Caco-2 (cell line): ENCODE data around the gene TRAF7. TPM values are rescaled to one million over a fixed set of nuclear protein-coding genes. Genes with fewer than 3 reads are reported as not detected.
"Not testable (repeated sequence)": the region's sequence is repeated elsewhere in the genome, so short reads cannot be mapped to it uniquely, and the experiment has no call there.

ENCODE experiments used
- BruUV-seq: library from RNA; stranded (reverse); fragments of 400-500 nt; replicated peaks from 2 replicates; lab custom pipeline; 2021; lab: Mats Ljungman, UMichigan
- CTCF ChIA-PET: fragments of 300-600 bp; sonication (Branson Sonifier 250); formaldehyde crosslinking; loops from one replicate; lab custom pipeline; 2022; ENCODE audit warnings: antibody characterized with exemption; lab: Charles Lee
- POLR2A ChIA-PET: fragments of 300-600 bp; sonication (Branson Sonifier 250); formaldehyde crosslinking; loops from one replicate; lab custom pipeline; 2022; ENCODE audit warnings: antibody characterized with exemption; lab: Charles Lee
- DNase-seq, 2 experiments: peaks; one replicate each; pipeline versions ENCODE4 v3.0.0 to v3.0.0-alpha.2; 2020 to 2022
- H3K27me3 ChIP-seq: replicated peaks from 2 replicates; pipeline ENCODE4 v1.6.0; 2011; ENCODE audit warnings: low read length; ENCODE audit not compliant: control insufficient read depth, insufficient read depth
- H3K36me3 ChIP-seq: 2 replicates; pipeline ENCODE4 v1.5.1; 2011; ENCODE audit warnings: low read length; ENCODE audit not compliant: control insufficient read depth, insufficient read depth
- H3K4me1 ChIP-seq: fragments of 250-450 bp; sonication (Bioruptor Pico); 2 replicates; pipeline ENCODE4 v1.5.1; 2020; ENCODE audit warnings: mild to moderate bottlenecking
- H3K4me3 ChIP-seq: 2 replicates; pipeline ENCODE4 v1.5.1; 2011; ENCODE audit warnings: low read depth, mild to moderate bottlenecking, control low read depth, low read length
- H3K9me3 ChIP-seq: fragments of 250-450 bp; sonication (Bioruptor Pico); 2 replicates; pipeline ENCODE4 v1.5.1; 2020; ENCODE audit warnings: mild to moderate bottlenecking, moderate library complexity
- H3K27ac Mint-ChIP-seq: one replicate; pipeline ENCODE4 v1.8.0; 2022; ENCODE audit warnings: mixed read lengths; ENCODE audit not compliant: unreplicated experiment
- H3K27me3 Mint-ChIP-seq: one replicate; pipeline ENCODE4 v1.8.0; 2022; ENCODE audit warnings: mixed read lengths; ENCODE audit not compliant: insufficient read depth, unreplicated experiment
- H3K36me3 Mint-ChIP-seq: one replicate; pipeline ENCODE4 v1.8.0; 2022; ENCODE audit warnings: mild to moderate bottlenecking, mixed read lengths; ENCODE audit not compliant: insufficient read depth, unreplicated experiment
- H3K4me1 Mint-ChIP-seq: one replicate; pipeline ENCODE4 v1.8.0; 2022; ENCODE audit warnings: low read depth, mixed read lengths; ENCODE audit not compliant: unreplicated experiment
- H3K4me3 Mint-ChIP-seq: one replicate; pipeline ENCODE4 v1.8.0; 2022; ENCODE audit warnings: mild to moderate bottlenecking, moderate library complexity, mixed read lengths; ENCODE audit not compliant: unreplicated experiment
- H3K9me3 Mint-ChIP-seq: one replicate; pipeline ENCODE4 v1.8.0; 2022; ENCODE audit warnings: mixed read lengths; ENCODE audit not compliant: unreplicated experiment
- intact Hi-C: fragments of 100-400 bp; cut with micrococcal nuclease; formaldehyde crosslinking; loops from one replicate; pipeline ENCODE4 v1.10.0; 2022; ENCODE audit not compliant: unreplicated experiment
- total RNA-seq: library from RNA; stranded (reverse); gene quantifications from 2 replicates; pipeline ENCODE4 v1.2.3, GENCODE V29; 2022

Gene TRAF7
- total RNA-seq, 1 experiment from 2014 or later, result 66.3 TPM

DNA sequence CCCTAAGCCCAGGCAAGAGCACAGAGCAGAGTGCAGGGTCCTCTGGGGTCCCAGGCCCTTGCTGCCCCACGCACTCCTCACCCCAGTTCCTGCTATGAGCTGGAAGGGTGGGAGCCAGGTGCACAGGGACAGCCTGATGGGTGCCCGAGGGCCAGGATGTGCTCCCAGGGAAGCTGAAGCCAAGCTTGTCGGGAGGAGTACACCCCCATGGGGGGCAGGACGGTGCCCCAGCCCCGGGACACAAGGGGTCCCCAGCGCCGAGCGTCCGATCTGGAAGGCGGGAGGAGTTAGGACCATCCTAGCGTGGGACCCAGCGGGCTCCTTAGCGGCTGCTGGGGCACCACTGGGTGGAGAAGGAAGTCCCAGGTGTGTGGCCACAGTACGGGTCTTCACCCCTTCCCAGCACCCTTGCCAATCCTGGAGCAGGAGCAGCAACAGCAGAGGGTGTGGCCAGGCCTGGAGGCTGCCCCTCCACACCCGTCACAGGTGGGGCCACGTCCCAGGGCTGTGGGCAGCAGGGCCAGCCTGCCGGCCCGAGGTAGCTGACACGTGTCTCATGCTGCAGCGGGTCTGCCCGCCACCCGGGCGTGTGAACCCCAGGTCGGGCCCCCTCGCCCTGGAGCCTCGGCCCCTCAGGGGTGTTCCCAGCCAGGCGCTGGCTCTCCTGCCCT lies 31.7 kb upstream of the TRAF7 start:
- H3K27ac Mint-ChIP-seq, H3K4me3 Mint-ChIP-seq, H3K27me3 Mint-ChIP-seq, CTCF ChIA-PET, H3K27me3 ChIP-seq, H3K4me1 Mint-ChIP-seq, BruUV-seq, H3K36me3 ChIP-seq, DNase-seq, H3K9me3 Mint-ChIP-seq, H3K9me3 ChIP-seq, H3K4me3 ChIP-seq, POLR2A ChIA-PET, H3K4me1 ChIP-seq, intact Hi-C loops: not testable (repeated sequence)
- peaks cover 12% of the 10 kb centered on the region for H3K36me3 Mint-ChIP-seq

DNA sequence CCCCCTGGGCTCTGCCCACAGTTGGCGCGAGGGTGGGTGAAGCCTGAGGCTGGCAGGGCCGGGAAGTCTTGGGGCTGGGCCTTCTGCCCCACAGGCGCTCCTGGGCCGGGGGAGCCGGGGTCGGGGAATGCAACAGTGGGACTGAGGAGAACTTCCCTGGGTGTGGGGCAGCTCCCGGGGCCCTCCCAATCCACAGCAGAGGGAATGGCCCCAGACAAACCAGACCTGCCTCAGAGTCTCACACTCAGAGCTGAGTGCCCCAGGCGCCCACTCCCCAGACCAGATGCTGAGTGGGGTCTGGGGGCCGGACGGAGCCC lies 31.2 kb upstream of the TRAF7 start:
- POLR2A ChIA-PET, intact Hi-C loops: not testable (repeated sequence)

DNA sequence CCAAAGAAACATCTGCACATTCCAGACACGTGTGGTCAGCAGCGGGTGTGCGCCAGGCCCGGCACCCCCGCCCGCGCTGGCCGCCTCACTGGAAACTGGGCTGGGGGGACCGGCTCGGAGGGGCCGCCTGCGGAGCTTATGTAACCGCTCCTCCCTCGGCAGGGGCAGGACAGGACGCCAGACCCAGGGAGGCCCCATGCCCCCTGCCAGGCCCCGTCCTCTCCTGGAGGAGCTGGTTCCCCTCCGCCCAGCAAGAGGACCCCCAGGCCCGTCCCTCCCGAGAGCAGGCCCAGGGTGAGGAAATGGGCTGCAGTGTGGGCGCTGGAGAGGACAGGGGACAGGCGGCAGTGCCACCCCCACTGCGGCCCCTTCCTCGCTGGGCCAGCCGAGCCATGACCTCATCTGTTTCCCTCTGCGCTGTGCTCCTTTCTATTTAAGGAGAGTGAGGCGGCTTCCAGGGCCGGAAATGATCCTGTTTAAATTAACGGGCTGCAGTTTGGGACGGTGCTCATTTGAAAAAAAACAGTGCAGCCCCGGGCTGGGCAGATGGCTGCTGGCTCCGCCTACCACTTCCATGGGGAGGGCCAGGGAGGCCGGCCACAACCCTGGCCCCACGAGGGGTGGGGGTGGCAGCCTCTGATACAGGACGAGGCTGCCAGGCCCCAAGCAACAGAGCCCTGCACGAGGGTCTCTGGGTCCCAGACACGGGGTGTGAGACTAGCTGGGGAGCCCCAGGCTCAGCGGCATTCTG lies 30.7 kb upstream of the TRAF7 start:
- DNase-seq, POLR2A ChIA-PET: not testable (repeated sequence)

More for the DNA sequence above, 31.2 kb upstream of the TRAF7 start:
- H3K9me3 ChIP-seq, H3K4me3 ChIP-seq, H3K4me1 Mint-ChIP-seq, H3K4me3 Mint-ChIP-seq, H3K36me3 ChIP-seq, BruUV-seq, H3K27me3 ChIP-seq, H3K9me3 Mint-ChIP-seq, H3K27me3 Mint-ChIP-seq, H3K27ac Mint-ChIP-seq, DNase-seq, H3K4me1 ChIP-seq, CTCF ChIA-PET: not testable (repeated sequence)
- peaks cover 12% of the 10 kb centered on the region for H3K36me3 Mint-ChIP-seq

DNA sequence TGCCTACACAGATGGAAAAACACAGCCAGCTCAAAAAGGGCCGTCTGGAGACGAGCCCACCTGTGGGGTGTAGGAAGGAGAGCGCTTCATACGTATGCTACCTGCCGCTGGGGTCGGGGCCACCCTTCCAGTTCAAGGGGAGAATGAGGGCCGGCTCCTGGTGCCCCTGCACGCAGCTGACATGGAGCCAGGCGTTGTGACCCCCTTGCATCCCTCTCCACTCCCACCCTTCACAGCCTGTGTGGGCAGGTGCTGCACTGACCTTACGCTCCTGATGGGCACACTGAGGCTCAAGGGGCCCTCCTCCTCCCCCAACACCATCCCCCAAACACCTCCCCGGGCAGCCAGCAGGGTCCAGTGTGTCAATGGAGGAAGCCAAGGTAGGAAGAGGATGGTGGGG lies 30.0 kb upstream of the TRAF7 start:
- BruUV-seq, H3K4me3 Mint-ChIP-seq, H3K36me3 ChIP-seq, H3K27me3 Mint-ChIP-seq, H3K4me3 ChIP-seq, H3K27me3 ChIP-seq, H3K27ac Mint-ChIP-seq, POLR2A ChIA-PET, H3K9me3 ChIP-seq, CTCF ChIA-PET, H3K9me3 Mint-ChIP-seq, H3K4me1 ChIP-seq, DNase-seq, H3K4me1 Mint-ChIP-seq, intact Hi-C loops: not testable (repeated sequence)
- H3K36me3 Mint-ChIP-seq, result peaks cover 11% of the 10 kb centered on the region

More for the DNA sequence above, 30.7 kb upstream of the TRAF7 start:
- H3K4me1 ChIP-seq, intact Hi-C loops, BruUV-seq, H3K4me1 Mint-ChIP-seq, H3K4me3 Mint-ChIP-seq, H3K4me3 ChIP-seq, H3K9me3 ChIP-seq, H3K36me3 ChIP-seq, CTCF ChIA-PET, H3K27me3 Mint-ChIP-seq, H3K27me3 ChIP-seq, H3K9me3 Mint-ChIP-seq, H3K27ac Mint-ChIP-seq: not testable (repeated sequence)
- H3K36me3 Mint-ChIP-seq, result peaks cover 12% of the 10 kb centered on the region

DNA sequence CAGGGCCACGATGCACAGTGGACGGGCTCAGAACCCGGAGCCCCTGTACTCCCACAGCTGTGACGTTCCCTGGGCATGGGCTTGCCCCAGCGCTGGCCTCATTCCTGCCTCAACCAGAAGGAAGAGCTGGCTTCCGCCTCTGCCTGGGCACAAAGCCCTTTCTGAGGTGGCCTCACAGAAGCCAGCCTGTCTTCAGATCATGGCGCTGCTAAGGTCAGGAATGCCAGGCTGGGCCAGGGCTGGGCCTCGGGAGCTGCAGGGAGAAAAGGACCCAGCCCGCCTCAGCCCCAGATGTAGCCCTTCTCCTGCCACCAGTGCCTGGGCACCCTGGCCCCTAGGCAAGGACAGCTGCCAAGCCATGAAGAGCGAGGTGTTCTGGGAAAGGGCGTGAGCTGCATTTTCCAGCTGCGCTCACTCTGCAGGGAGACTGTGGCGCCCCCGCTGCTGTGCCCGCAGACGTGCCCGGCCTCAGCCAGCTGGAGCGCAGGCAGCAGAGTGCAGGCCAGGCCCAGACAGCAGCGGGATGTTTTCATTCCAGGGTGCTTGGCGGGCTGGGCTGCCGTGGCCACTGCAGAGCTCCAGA lies 29.3 kb upstream of the TRAF7 start:
- H3K9me3 Mint-ChIP-seq, H3K4me1 ChIP-seq, H3K27me3 ChIP-seq, H3K9me3 ChIP-seq, H3K4me3 Mint-ChIP-seq, BruUV-seq, H3K36me3 ChIP-seq, DNase-seq, H3K27ac Mint-ChIP-seq, CTCF ChIA-PET, H3K4me3 ChIP-seq, intact Hi-C loops, H3K27me3 Mint-ChIP-seq, POLR2A ChIA-PET, H3K36me3 Mint-ChIP-seq, H3K4me1 Mint-ChIP-seq: not testable (repeated sequence)

DNA sequence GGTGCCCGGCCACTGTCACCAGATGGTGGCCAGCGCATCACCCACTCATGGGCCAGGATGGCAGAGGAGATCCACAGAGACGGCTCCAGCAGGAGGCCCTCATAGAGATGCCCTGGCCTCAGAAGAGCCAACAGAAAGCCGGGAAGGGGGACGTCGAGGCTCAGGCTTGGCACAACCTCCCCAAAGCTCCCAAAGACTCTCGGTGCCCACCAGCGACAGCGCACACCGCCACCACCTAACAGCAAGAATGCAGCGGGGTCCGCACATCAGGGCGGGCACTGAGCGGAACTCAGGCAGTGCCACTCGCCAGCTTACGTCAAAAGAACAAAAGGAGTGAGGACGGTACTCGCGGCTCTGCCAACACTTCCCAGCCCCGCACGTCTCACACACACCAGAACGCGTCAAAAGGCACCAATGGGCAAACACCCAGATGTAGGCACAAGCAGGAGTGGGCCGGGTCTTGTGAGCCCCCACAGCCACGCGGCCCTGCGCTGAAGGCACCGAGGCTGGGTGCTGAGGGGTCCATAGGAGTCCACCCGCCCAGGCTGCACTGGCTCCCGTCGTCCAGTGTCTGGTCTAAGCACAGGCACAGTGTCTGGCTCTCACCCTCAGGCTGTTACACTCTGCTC lies 28.5 kb upstream of the TRAF7 start:
- H3K4me1 ChIP-seq, CTCF ChIA-PET, DNase-seq, H3K36me3 Mint-ChIP-seq, H3K4me3 ChIP-seq, H3K27me3 ChIP-seq, H3K27me3 Mint-ChIP-seq, intact Hi-C loops, H3K27ac Mint-ChIP-seq, H3K36me3 ChIP-seq, H3K4me1 Mint-ChIP-seq, BruUV-seq, H3K4me3 Mint-ChIP-seq, POLR2A ChIA-PET, H3K9me3 ChIP-seq, H3K9me3 Mint-ChIP-seq: not testable (repeated sequence)
